Adrenal gland (tissue), 12 donors: Measurements from ENCODE around the gene SERPINE1. TPM values are rescaled to one million over a fixed set of nuclear protein-coding genes. Genes with fewer than 3 reads are reported as not detected.

Source experiments
- DNase-seq, 7 donors: peaks; one replicate each; pipeline ENCODE4 v3.0.0-alpha.2; 2019 to 2020
- H3K27ac ChIP-seq, 5 donors: fragments of 200-600 bp; sonication (generic) in 4 of 5; 1 replicate in 3 of 5; 2 replicates in 2 of 5; pipeline versions ENCODE4 v1.5.1 to v1.8.0; 2016 to 2020; ENCODE audit warnings: mild to moderate bottlenecking in 1 of 5
- H3K27me3 ChIP-seq: fragments of 200-600 bp; 2 replicates; pipeline ENCODE4 v1.8.0; 2021
- H3K36me3 ChIP-seq, 2 donors: fragments of 200-600 bp; replicated peaks in 1 of 2; 1 replicate in 1 of 2; 2 replicates in 1 of 2; pipeline versions ENCODE4 v1.5.1 to v1.8.0; 2018 to 2022
- H3K4me1 ChIP-seq, 2 donors: fragments of 200-600 bp; replicated peaks in 1 of 2; 1 replicate in 1 of 2; 2 replicates in 1 of 2; pipeline versions ENCODE4 v1.5.1 to v1.8.0; 2018 to 2021
- H3K4me3 ChIP-seq, 4 donors: fragments of 200-600 bp; sonication (generic) in 3 of 4; one replicate each; pipeline ENCODE4 v1.5.1; 2016 to 2018
- H3K9me3 ChIP-seq, 3 donors: fragments of 200-600 bp; sonication (generic) in 1 of 3; replicated peaks in 1 of 3; 1 replicate in 2 of 3; 2 replicates in 1 of 3; pipeline versions ENCODE4 v1.5.1 to v1.8.0; 2016 to 2021
- POLR2A ChIP-seq, 2 donors: fragments of 450-650 bp; IDR thresholded peaks; one replicate each; pipeline ENCODE4 v1.6.1; 2017; ENCODE audit warnings: antibody characterized with exemption in 2 of 2, mild to moderate bottlenecking in 2 of 2, moderate library complexity in 1 of 2
- WGBS, 4 donors: extraction: QIAGEN DNeasy Blood & Tissue Kit in 2 of 4; methylation state at CpG; one replicate each; pipeline versions ENCODE4 v1.1.5 to v1.1.7; 2013 to 2017; 5-methylcytosine and 5-hydroxymethylcytosine counted together
- intact Hi-C, 2 donors: fragments of 100-400 bp; cut with DNase I; formaldehyde crosslinking; loops; one replicate each; pipeline versions ENCODE4 v1.14.1 to v1.15.0; 2022 to 2023
- polyA plus RNA-seq, 3 donors: library from polyadenylated mRNA; stranded (reverse); fragments of 200-250 nt in 2 of 3; fragments of 350-450 nt in 1 of 3; fragmentation: Illumina TruSeq in 1 of 3; extraction: RNeasy Lipid Tissue Mini Kit (QIAGEN cat#74804) in 1 of 3; gene quantifications; one replicate each; pipeline ENCODE4 v1.2.3, GENCODE V29; 2013 to 2014
- total RNA-seq, 9 donors: library from RNA; depleted of rRNA in 4 of 9; stranded (reverse); fragments of >200 nt in 4 of 9; fragments of 120-200 nt in 1 of 9; fragmentation: NEBNext Ultra II Directional in 1 of 9; extraction: Animal tissue kit (Norgen Biotek cat#: 25700) in 1 of 9; gene quantifications; one replicate each; pipeline versions ENCODE4 v1.1.0 to v1.2.4, GENCODE V29; 2013 to 2023
- TF ChIP-seq, protein P1 (sequence below), 6 experiments: fragments of 450-650 bp in 4 of 6; fragments of 200-600 bp in 2 of 6; sonication (generic) in 1 of 6; IDR thresholded peaks; 1 replicate in 5 of 6; 2 replicates in 1 of 6; pipeline versions ENCODE4 v1.5.1 to v1.8.0; 2016 to 2021; ENCODE audit warnings: antibody characterized with exemption in 6 of 6, mild to moderate bottlenecking in 2 of 6, moderate library complexity in 1 of 6
- donor health status: healthy with polysubstance abuse.
- donor health status: Bipolar disorder and iron deficiency.
- donor health status: DM: yes; HTN: yes; CAD: no.
- donor health status: DM: no; HTN: no; CAD: no.
- donor health status: DM: no; HTN: no; CAD: no.
- donor health status: DM: yes; HTN: yes; CAD: no.

The SERPINE1 gene
- total and polyA plus RNA-seq, 12 donors = 4.8 to 118 (median 20.9) TPM

DNA sequence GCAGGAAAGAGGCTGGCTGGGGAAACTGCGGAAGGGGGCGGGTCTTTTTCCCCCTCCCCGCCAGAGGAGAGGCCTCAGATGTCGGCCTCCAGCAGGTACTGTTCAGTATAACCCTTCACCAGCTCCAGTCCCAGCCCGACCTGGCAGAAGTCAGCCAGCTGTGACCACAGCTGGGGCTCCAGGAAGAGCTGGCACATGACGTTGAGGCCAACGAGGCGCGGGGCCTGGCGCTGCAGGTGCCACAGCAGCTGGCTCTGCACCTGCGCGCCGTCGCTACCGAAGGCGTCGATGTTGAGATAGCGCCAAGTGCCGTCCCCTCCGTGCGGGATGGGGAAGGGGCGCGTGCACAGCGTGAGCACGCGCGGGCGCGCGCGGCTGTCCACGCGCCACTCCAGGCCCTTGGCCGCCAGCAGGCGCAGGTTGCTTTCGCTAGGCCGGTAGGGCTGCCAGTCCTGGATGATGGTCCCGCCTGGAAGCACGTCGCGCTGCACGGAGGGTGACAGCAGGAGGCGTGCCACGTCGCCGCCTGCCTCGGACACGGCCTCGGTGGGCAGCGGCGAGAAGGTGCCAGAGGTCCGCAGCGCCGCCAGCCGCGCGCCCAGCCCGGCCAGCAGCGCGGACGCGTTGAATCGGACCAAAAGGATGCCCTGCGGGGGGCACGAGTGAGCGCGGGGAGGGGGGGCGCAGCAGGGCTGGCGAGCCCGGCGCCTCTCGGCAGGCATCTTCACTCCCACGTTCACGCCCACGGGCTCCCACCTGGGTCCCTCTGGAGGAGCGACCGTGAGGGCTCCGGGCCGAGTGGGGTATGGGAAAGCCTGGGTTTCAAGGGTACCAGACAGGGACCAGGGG, 45.3 kb downstream of the SERPINE1 start:
- WGBS, 4 donors = 0 to 3% (median 2%) methylated on average over 4 to 79 of the region's 79 CpGs
- intact Hi-C loops = no loop called here
- Histone ChIP-seq H3K4me1 (peaks cover 12 to 22% of the 10 kb centered on the region in 2 donors), H3K27ac (no peak overlapping the region), H3K4me3 (no peak overlapping the region), H3K36me3 (no peaks in the 10 kb centered on the region), H3K27me3 (peaks cover 84% of the 10 kb centered on the region), H3K9me3 (no peaks in the 10 kb centered on the region)
- DNase-seq = no peak
- no peak for TF ChIP-seq POLR2A (IDR thresholded peaks at IDR 0.05)
- TF ChIP-seq, protein P1, sequence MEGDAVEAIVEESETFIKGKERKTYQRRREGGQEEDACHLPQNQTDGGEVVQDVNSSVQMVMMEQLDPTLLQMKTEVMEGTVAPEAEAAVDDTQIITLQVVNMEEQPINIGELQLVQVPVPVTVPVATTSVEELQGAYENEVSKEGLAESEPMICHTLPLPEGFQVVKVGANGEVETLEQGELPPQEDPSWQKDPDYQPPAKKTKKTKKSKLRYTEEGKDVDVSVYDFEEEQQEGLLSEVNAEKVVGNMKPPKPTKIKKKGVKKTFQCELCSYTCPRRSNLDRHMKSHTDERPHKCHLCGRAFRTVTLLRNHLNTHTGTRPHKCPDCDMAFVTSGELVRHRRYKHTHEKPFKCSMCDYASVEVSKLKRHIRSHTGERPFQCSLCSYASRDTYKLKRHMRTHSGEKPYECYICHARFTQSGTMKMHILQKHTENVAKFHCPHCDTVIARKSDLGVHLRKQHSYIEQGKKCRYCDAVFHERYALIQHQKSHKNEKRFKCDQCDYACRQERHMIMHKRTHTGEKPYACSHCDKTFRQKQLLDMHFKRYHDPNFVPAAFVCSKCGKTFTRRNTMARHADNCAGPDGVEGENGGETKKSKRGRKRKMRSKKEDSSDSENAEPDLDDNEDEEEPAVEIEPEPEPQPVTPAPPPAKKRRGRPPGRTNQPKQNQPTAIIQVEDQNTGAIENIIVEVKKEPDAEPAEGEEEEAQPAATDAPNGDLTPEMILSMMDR (IDR thresholded peaks at IDR 0.05) = no peak

DNA sequence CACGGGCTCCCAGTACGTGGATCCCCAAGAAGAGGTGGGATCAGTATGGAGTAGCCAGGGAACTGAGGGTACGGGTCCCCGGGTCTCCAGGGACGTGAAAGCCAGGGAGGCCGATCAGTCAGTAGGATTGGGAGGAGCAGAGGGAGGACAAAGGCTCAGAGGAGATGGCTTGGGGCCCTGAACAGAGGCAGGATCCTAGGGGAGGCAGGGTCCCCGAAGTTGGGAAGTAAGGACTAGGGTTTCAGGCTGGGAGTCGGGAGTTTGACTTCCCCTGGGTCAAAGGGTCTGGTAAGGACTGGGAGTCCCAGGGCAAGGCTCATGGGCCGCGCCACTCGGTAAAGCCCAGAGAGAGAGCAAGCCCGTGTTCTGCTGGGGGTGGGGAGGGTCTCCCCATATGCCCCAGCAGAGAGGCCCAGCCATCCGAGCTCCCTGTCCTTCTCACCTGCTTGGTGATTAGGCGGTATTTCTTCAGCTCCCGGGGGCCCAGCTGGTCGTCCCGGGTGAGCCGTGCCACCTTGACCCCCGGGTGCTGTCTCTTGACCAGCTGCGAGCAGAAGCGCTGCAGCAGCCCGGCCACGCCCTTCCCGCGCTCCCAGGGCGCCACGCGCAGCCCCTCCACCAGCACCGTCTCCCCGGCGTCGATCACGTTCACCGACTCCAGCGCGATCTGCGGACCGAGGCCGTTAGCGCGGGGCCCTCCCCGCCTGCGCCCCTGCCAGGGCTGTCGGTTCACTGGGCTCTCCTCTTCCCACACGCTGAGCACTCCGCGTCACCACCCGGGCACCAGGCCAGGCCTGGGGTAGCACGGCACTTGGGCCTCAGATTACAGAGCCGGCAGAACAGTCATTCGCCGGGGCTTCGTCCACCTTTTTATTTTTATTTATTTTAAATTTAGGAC, 46.2 kb downstream of the SERPINE1 start:
- H3K36me3 ChIP-seq = no peaks in the 10 kb centered on the region
- DNase-seq = peak; percentile 79 to 91 (median 87)
- no peak overlapping the region for H3K27ac ChIP-seq
- no peak overlapping the region for H3K4me3 ChIP-seq
- peaks cover 12 to 22% of the 10 kb centered on the region in 2 donors for H3K4me1 ChIP-seq
- no peaks in the 10 kb centered on the region for H3K9me3 ChIP-seq
- WGBS, 4 donors = 2 to 4% (median 2%) methylated on average over 13 to 53 of the region's 53 CpGs
- peaks cover 92% of the 10 kb centered on the region for H3K27me3 ChIP-seq
- intact Hi-C loops = no loop called here
- TF ChIP-seq, protein P1 (IDR thresholded peaks at IDR 0.05) = no peak
- no peak for TF ChIP-seq POLR2A (IDR thresholded peaks at IDR 0.05)

DNA sequence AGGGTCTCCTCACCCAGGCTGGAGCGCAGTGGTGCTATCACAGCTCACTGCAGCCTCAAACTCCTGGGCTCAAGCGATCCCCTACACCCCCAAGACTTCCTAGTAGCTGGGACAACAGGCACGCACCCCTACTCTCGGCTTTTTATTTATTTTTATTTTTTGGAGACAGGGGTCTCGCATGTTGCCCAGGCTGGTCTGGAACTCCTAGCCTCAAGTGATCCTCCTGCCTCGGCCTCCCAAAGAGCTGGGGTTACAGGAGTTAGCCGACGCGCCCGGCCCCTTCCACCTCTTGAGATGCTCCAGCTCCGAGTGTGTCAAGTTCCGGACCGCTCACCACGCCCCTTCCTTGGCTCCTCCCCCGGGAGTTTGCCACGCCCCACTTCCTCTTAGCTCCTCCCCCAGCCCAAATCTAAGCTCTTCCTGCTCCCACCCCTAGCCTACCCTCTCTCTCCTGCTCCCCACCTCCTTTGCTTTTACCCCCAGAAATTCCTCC, 46.9 kb downstream of the SERPINE1 start:
- 3 to 9% (median 7%) methylated on average over 16 of the region's 16 CpGs for WGBS, 4 donors

More for the DNA sequence above, 46.9 kb downstream of the SERPINE1 start:
- intact Hi-C loops = no loop called here
- Histone ChIP-seq H3K27me3 (peaks cover 91% of the 10 kb centered on the region), H3K36me3 (no peaks in the 10 kb centered on the region), H3K27ac (no peak overlapping the region), H3K4me3 (no peak overlapping the region), H3K4me1 (peaks cover 12 to 22% of the 10 kb centered on the region in 2 donors), H3K9me3 (no peaks in the 10 kb centered on the region)
- TF ChIP-seq, protein P1 (IDR thresholded peaks at IDR 0.05) = no peak
- peak in 2 of 7 donors; percentile 24 to 44 for DNase-seq
